Dedifferentiated amniotic fluid mesenchymal stem cell (primary cell): ENCODE results near the gene RAMP3.
A peak's percentile ranks its signal among the peaks of the same experiment; 100 is the strongest.
"Not testable (repeated sequence)": the region's sequence is repeated elsewhere in the genome, so short reads cannot be mapped to it uniquely, and the experiment has no call there.

Source experiments
- DNase-seq: peaks from one replicate; pipeline ENCODE4 v3.0.0-alpha.2; 2016; ENCODE audit errors: extremely low spot score

The RAMP3 gene

GRCh38 chr7:45132708-45133320 is 24.8 kb upstream of the RAMP3 start:
- DNase-seq, result no peak

- DNase-seq, result no peak
Measured at GRCh38 chr7:45133352-45133751, 24.2 kb upstream of the RAMP3 start.

GRCh38 chr7:45133877-45134276 is 23.7 kb upstream of the RAMP3 start:
- DNase-seq, result no peak

GRCh38 chr7:45136106-45137060 is 21.2 kb upstream of the RAMP3 start:
- peak; percentile 80 for DNase-seq

GRCh38 chr7:45138433-45139267 is 18.9 kb upstream of the RAMP3 start:
- no peak for DNase-seq

GRCh38 chr7:45140827-45141226 is 16.8 kb upstream of the RAMP3 start:
- no peak for DNase-seq

GRCh38 chr7:45143616-45144015 is 14.0 kb upstream of the RAMP3 start:
- no peak for DNase-seq

- DNase-seq, result no peak
Measured at GRCh38 chr7:45145881-45146280, 11.7 kb upstream of the RAMP3 start.

- DNase-seq, result no peak
Measured at GRCh38 chr7:45146531-45147379, 10.8 kb upstream of the RAMP3 start.

- no peak for DNase-seq
Measured at GRCh38 chr7:45147858-45148652, 9.5 kb upstream of the RAMP3 start.

GRCh38 chr7:45148653-45148973 is 9.0 kb upstream of the RAMP3 start:
- DNase-seq, result no peak

- no peak for DNase-seq
Measured at GRCh38 chr7:45149606-45150005, 8.0 kb upstream of the RAMP3 start.

GRCh38 chr7:45150199-45150598 is 7.4 kb upstream of the RAMP3 start:
- no peak for DNase-seq

- no peak for DNase-seq
Measured at GRCh38 chr7:45151131-45151684, 6.4 kb upstream of the RAMP3 start.

- DNase-seq, result no peak
Measured at GRCh38 chr7:45151967-45152366, 5.6 kb upstream of the RAMP3 start.

GRCh38 chr7:45153233-45153632 is 4.4 kb upstream of the RAMP3 start:
- DNase-seq, result no peak

GRCh38 chr7:45153861-45154260 is 3.7 kb upstream of the RAMP3 start:
- not testable (repeated sequence) for DNase-seq

GRCh38 chr7:45155357-45155900 is 2.2 kb upstream of the RAMP3 start:
- no peak for DNase-seq

- no peak for DNase-seq
Measured at GRCh38 chr7:45155941-45156340, 1.6 kb upstream of the RAMP3 start.
